Omental fat pad (tissue), 4 donors: ENCODE data around the gene ZNF581. TPM values are rescaled to one million over a fixed set of nuclear protein-coding genes. Genes with fewer than 3 reads are reported as not detected.

Experiments
- ATAC-seq: fragments of 150-250 bp; one replicate; pipeline ENCODE4 v1.9.1; 2016; ENCODE audit warnings: mild to moderate bottlenecking, moderate library complexity; ENCODE audit not compliant: low FRiP score
- DNase-seq: peaks from one replicate; pipeline ENCODE4 v3.0.0-alpha.2; 2019; ENCODE audit warnings: low spot score
- CTCF ChIP-seq, 3 donors: fragments of 450-650 bp; IDR thresholded peaks; one replicate each; pipeline ENCODE4 v1.5.1; 2016 to 2017; ENCODE audit warnings: antibody characterized with exemption in 3 of 3, mild to moderate bottlenecking in 3 of 3, moderate library complexity in 2 of 3
- total RNA-seq, 4 donors: library from RNA; depleted of rRNA; stranded (reverse); fragments of >200 nt; gene quantifications; one replicate each; pipeline ENCODE4 v1.1.0, GENCODE V29; 2016

ZNF581 gene
- total RNA-seq, 4 donors from 2014 or later = 9.9 to 15.0 (median 11.9) TPM

GRCh38 chr19:55626350-55626749, 17.1 kb upstream of the ZNF581 start:
- no peak for TF ChIP-seq CTCF (IDR thresholded peaks at IDR 0.05)
- no peak for ATAC-seq
- DNase-seq = no peak

DNA sequence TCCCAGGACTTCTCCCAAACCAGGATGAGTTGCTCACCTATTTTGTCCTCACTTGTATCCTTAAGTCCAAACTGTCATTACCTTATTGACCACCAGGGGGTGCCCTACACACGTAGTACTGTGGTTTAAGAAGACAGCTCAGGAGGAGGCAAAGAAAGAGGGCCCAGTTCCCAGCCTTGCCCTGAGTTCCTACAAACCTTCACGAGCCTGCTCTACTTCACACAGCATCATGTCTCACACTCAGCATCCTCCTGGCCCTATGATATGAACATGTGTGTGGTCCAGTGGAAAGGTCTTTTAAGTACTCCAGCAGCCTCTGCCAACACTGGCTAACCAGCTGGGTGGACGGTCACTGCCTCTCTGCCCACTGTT, 11.0 kb upstream of the ZNF581 start:
- ATAC-seq (peak; percentile 61), DNase-seq (peak; percentile 100)
- peak in 2 of 3 donors; percentile 53 to 55 for TF ChIP-seq CTCF (IDR thresholded peaks at IDR 0.05)

DNA sequence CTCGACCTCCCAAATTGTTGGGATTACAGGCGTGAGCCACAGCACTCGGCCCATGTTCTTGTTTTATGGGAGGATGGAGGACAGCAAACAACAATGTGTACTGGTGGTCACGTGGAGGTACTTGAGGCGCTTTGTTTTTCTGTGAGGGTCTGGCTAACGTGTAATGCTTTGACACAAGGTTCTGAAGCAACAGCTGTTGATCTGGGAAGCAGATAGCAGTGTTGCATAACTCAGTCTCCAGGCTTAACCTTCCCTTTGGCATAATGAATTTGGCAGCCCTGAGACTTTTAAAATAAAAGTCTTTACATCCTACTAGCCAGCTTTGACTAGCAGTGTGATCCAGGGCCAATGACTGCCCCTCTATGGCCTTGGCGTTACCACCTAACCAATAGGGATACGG, 9.6 kb upstream of the ZNF581 start:
- DNase-seq (no peak), ATAC-seq (no peak)
- TF ChIP-seq CTCF (IDR thresholded peaks at IDR 0.05) = no peak

DNA sequence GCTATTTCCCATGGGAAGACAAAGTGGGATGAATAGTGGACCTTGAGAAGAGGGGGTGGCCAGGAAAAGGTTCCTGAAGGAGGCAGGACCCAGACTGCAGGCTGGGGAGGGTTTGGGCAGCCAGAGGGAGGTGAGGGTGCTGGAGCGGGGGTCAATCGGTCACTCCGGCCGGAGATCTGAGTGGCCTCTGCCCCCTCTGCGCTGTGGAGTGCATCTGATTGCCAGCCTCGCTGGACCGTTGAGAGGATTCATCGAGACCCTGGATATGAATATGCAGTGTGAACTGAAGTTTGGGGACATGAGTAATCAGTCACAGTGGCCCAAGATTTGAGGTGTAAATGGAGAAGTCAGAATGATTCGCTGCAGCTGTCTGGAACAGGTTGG, 8.1 kb upstream of the ZNF581 start:
- no peak for TF ChIP-seq CTCF (IDR thresholded peaks at IDR 0.05)
- ATAC-seq (peak; percentile 5), DNase-seq (no peak)

DNA sequence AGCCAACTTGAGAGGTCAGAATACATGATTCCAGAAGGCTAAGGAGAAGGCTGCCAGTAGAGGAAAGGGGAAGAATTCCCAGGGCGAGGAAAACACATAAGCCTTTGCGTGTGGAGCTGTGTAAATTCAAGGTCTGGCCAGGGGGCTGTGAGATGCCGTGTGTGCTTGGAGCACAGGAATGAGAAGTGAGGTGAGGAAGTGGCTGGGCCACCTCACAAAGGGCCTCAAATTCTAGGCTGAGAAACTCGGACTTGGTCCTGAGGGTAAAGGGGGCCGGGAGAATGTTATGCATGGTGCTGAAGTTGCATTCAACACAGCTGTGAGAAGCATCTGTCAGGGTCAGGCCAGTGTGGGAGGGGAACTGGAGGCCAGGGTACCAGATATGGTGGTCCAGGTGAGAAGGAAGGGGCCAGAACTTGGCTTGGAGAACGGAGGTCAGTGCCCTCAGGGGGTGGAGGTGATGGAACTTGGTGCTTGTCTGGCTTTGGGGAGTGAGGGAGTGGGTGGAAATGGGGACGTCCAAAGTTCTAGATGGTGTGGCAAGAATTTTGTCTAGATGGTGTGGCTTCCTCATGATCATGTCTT, 7.5 kb upstream of the ZNF581 start:
- ATAC-seq (no peak), DNase-seq (no peak)
- no peak for TF ChIP-seq CTCF (IDR thresholded peaks at IDR 0.05)

- no peak for ATAC-seq
- no peak for TF ChIP-seq CTCF (IDR thresholded peaks at IDR 0.05)
- no peak for DNase-seq
Observed at GRCh38 chr19:55636723-55637122, 6.7 kb upstream of the ZNF581 start.

- DNase-seq (no peak), ATAC-seq (no peak)
- TF ChIP-seq CTCF (IDR thresholded peaks at IDR 0.05) = no peak
Observed at GRCh38 chr19:55637534-55637933, 5.9 kb upstream of the ZNF581 start.
